GM12872 (cell line): Measurements from ENCODE around the gene PCID2.

Experiments used
- TF ChIP-seq, protein P1 (sequence below): IDR thresholded peaks from 3 replicates; pipeline ENCODE4 v1.5.1; 2011; ENCODE audit warnings: low read depth, mild to moderate bottlenecking, low read length, moderate library complexity; ENCODE audit not compliant: insufficient read depth

Gene PCID2

GRCh38 chr13:113166681-113167080, 41.8 kb downstream of the PCID2 start:
- TF ChIP-seq, protein P1, sequence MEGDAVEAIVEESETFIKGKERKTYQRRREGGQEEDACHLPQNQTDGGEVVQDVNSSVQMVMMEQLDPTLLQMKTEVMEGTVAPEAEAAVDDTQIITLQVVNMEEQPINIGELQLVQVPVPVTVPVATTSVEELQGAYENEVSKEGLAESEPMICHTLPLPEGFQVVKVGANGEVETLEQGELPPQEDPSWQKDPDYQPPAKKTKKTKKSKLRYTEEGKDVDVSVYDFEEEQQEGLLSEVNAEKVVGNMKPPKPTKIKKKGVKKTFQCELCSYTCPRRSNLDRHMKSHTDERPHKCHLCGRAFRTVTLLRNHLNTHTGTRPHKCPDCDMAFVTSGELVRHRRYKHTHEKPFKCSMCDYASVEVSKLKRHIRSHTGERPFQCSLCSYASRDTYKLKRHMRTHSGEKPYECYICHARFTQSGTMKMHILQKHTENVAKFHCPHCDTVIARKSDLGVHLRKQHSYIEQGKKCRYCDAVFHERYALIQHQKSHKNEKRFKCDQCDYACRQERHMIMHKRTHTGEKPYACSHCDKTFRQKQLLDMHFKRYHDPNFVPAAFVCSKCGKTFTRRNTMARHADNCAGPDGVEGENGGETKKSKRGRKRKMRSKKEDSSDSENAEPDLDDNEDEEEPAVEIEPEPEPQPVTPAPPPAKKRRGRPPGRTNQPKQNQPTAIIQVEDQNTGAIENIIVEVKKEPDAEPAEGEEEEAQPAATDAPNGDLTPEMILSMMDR, result no peak

DNA sequence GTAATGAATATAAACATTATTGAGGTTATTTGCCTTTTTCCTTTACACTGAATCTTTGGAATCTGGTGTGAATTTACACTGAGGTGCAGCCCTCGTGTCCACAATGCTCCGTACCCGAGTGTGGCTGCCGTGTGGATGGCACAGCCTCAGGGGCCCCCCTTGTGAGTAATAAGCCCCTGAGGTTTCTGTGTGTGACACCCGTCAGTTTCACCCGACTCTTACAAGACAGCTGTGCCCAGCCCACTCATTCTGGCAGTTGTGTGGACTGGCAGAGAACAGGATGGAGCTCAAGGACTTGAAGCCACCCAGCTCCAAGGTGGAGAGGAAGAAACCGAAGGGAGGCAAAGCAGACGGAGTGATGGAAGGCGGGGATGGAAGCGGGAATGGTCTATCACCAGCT, 42.2 kb downstream of the PCID2 start:
- TF ChIP-seq, protein P1, result no peak

DNA sequence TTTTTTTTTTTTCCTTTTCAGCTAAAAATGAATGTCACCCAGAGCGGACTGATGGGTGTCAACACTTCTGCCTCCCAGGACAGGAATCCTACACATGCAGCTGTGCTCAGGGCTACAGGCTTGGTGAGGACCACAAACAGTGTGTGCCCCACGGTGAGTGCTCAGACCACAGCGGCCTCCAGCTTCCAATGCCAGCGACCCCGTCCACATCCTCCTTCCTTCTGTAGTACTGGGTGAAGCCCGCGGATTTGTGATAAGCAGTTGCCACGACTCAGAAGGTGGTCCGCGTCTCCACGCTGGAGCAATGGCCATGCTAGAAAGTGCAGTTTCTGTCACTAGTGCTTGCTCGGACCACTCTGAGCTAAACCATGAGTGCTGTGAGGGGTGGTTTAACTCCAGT, 44.0 kb downstream of the PCID2 start:
- TF ChIP-seq, protein P1, result no peak

DNA sequence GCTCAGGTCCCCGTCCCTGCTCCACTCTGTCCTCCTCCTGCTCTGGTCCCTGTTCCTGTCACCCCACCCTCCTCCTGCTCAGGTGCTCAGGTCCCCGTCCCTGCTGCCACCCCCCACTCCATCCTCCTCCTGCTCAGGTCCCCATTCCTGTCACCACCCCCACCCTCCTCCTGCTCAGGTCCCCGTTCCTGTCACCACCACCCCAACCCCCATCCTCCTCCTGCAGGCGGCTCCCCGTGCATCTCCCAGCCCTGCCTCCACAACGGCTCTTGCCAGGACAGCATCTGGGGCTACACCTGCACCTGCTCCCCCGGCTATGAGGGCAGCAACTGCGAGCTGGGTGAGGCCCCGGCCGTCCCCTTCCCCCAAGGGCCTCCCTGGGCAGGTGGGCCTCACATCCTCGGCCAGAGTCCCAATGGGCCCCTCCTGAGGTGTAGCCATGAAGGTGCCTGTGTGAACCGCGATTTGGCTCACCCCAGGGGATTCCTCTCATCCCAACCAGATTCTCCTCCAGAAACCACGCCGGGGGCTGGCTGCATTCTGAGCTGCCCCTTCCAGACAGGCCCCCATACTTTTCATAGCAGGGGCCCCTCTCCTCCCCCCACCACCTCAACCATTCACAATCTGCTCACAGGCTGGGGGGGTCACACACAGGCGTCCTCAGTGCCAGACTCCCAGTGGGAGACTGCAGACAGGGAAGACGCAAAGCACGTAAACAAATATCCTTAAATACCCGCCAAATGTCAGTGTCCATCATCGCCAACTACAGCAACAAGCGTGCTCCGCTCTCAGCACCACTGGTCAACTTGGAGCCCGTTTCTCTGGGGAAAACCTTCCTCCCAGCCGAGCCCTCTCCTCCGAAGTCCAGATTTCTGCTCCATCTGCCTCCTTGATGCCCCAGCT, 45.4 kb downstream of the PCID2 start:
- TF ChIP-seq, protein P1, result no peak

GRCh38 chr13:113161433-113161832, 47.0 kb downstream of the PCID2 start:
- TF ChIP-seq, protein P1, result no peak

- TF ChIP-seq, protein P1, result no peak
Observed at GRCh38 chr13:113160983-113161382, 47.5 kb downstream of the PCID2 start.

- TF ChIP-seq, protein P1, result no peak
Observed at GRCh38 chr13:113159701-113160100, 48.8 kb downstream of the PCID2 start.
